ENCODE data around the gene FRMPD4. TPM values are rescaled to one million over a fixed set of nuclear protein-coding genes. Genes with fewer than 3 reads are reported as not detected.

The FRMPD4 gene
- total and polyA plus RNA-seq, 12 donors, result under 0.01 to 0.06 (median 0.02) TPM; not detected in 7

DNA sequence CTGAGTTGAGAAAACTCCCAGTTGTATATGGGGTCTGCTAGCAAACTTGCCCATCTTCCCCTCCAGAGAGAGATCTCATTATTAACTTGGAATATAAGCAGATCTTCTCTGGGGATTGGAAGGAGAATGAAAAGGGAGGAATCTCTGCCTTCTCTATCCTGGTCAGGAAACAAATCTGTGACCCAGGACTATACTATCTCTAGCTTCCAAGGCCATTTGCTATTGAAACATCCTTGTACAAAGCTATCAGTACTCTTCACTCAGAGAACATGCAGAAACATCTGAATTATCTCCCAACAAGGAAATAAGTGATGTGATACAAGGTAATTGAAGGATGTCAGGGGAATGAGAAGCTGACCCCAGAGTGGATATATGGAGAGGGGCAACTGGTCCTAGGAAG lies 183.8 kb downstream of the FRMPD4 start:
- Histone ChIP-seq H3K27ac (no peak overlapping the region), H3K27me3 (no peaks in the 10 kb centered on the region), H3K4me1 (replicated peaks in 1 of 2) (no peaks in the 10 kb centered on the region), H3K36me3 (replicated peaks in 1 of 2) (no peaks in the 10 kb centered on the region), H3K9me3 (replicated peaks in 1 of 3) (no peaks in the 10 kb centered on the region), H3K4me3 (no peak overlapping the region)
- intact Hi-C loops (cut with DNase I), result no loop called here
- TF ChIP-seq, protein P1, sequence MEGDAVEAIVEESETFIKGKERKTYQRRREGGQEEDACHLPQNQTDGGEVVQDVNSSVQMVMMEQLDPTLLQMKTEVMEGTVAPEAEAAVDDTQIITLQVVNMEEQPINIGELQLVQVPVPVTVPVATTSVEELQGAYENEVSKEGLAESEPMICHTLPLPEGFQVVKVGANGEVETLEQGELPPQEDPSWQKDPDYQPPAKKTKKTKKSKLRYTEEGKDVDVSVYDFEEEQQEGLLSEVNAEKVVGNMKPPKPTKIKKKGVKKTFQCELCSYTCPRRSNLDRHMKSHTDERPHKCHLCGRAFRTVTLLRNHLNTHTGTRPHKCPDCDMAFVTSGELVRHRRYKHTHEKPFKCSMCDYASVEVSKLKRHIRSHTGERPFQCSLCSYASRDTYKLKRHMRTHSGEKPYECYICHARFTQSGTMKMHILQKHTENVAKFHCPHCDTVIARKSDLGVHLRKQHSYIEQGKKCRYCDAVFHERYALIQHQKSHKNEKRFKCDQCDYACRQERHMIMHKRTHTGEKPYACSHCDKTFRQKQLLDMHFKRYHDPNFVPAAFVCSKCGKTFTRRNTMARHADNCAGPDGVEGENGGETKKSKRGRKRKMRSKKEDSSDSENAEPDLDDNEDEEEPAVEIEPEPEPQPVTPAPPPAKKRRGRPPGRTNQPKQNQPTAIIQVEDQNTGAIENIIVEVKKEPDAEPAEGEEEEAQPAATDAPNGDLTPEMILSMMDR (IDR thresholded peaks at IDR 0.05), result no peak
- no peak for TF ChIP-seq POLR2A (IDR thresholded peaks at IDR 0.05)
- no peak for DNase-seq

DNA sequence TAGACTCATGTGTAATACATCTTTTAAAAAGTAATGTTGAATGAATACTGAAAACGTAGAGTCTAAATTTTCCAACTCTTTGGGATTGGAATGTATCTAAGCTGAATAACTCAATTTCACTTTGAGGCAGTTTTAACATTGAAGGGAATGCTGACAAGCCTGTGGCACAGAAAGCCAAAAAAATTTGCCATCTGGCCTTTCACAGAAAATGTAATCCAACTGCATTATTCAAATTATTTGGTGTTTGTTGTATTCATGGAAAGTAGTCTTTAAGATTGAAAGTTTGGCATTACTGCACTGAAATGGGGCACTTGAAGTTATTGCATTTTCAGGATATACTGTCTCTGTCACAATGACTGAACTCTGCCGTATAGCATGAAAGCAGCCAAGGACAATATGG lies 186.9 kb downstream of the FRMPD4 start:
- intact Hi-C loops (cut with DNase I), result no loop called here
- WGBS, 4 donors, result 53 to 68% (median 65%) methylated on average over 2 of the region's 2 CpGs
- H3K27ac ChIP-seq, result no peak overlapping the region
- H3K4me3 ChIP-seq, result no peak overlapping the region
- H3K4me1 ChIP-seq (replicated peaks in 1 of 2), result no peaks in the 10 kb centered on the region
- no peaks in the 10 kb centered on the region for H3K27me3 ChIP-seq
- H3K9me3 ChIP-seq (replicated peaks in 1 of 3), result no peaks in the 10 kb centered on the region
- no peak for DNase-seq
- no peak for TF ChIP-seq POLR2A (IDR thresholded peaks at IDR 0.05)
- TF ChIP-seq, protein P1 (IDR thresholded peaks at IDR 0.05), result no peak
- H3K36me3 ChIP-seq (replicated peaks in 1 of 2), result no peaks in the 10 kb centered on the region

DNA sequence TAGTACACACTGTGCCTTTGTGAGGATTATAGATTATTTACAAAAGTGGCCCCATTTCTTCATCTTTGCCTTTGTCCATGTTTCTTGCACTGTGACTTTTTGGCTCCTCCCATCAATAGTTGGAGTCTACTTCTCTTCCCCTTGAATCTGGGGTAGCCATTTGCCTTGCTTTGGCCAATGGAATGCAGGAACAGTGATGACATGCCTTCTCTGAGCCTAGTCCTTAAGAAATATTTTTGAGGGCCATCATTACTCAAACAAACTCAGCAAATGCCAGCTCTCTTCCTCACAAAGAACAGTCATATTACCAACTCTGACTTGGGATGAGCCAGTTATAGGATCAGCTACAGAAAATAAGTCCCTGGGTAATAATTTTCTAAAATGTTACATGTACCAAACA lies 189.6 kb downstream of the FRMPD4 start:
- H3K4me1 ChIP-seq (replicated peaks in 1 of 2), result no peaks in the 10 kb centered on the region
- no peaks in the 10 kb centered on the region for H3K9me3 ChIP-seq (replicated peaks in 1 of 3)
- no peak overlapping the region for H3K4me3 ChIP-seq
- H3K27me3 ChIP-seq, result no peaks in the 10 kb centered on the region
- no peaks in the 10 kb centered on the region for H3K36me3 ChIP-seq (replicated peaks in 1 of 2)
- TF ChIP-seq POLR2A (IDR thresholded peaks at IDR 0.05), result no peak
- TF ChIP-seq, protein P1 (IDR thresholded peaks at IDR 0.05), result no peak
- no peak overlapping the region for H3K27ac ChIP-seq
- intact Hi-C loops (cut with DNase I), result no loop called here
- no peak for DNase-seq

DNA sequence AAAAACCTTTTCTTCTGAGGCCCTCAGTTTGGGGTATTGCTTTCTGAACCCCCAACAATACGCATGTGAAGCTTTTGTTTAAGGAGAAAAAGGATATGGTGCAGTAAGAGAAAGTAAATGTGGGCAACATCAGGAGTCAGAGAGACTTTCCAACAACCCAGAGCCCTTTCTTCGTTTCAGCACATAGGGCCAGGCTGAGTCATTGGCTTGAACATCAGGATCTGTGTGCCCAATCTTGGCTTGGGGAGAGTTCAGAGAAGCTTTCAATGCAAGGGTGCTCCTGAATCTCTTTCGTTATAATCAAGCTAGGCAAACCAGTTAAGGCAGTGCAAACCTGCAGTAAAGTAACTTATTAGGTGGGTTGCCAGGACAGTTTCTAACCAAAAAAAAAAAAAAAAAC lies 191.2 kb downstream of the FRMPD4 start:
- no peak for DNase-seq
- WGBS, 4 donors, result 59 to 78% (median 71%) methylated on average over 3 of the region's 3 CpGs
- Histone ChIP-seq H3K4me1 (replicated peaks in 1 of 2) (no peaks in the 10 kb centered on the region), H3K27ac (no peak overlapping the region), H3K9me3 (replicated peaks in 1 of 3) (no peaks in the 10 kb centered on the region), H3K4me3 (no peak overlapping the region), H3K36me3 (replicated peaks in 1 of 2) (no peaks in the 10 kb centered on the region), H3K27me3 (peaks cover 4% of the 10 kb centered on the region)
- intact Hi-C loops (cut with DNase I), result no loop called here
- no peak for TF ChIP-seq POLR2A (IDR thresholded peaks at IDR 0.05)
- TF ChIP-seq, protein P1 (IDR thresholded peaks at IDR 0.05), result no peak

All from adrenal gland (tissue), 12 donors.